H1 (cell line): ENCODE data around the gene SIX6. TPM values are rescaled to one million over a fixed set of nuclear protein-coding genes. Genes with fewer than 3 reads are reported as not detected.
A peak's percentile ranks its signal among the peaks of the same experiment; 100 is the strongest.

Experiments
- CTCF ChIA-PET: fragments of 300-600 bp; sonication (Branson Sonifier 250); formaldehyde crosslinking; loops from one replicate; lab custom pipeline; 2021; ENCODE audit not compliant: partially characterized antibody; lab: Charles Lee
- POLR2A ChIA-PET: fragments of 300-600 bp; sonication (Branson Sonifier 250); formaldehyde crosslinking; loops from one replicate; lab custom pipeline; 2021; ENCODE audit warnings: inconsistent platforms; ENCODE audit not compliant: partially characterized antibody; lab: Charles Lee
- DNase-seq, 2 experiments: peaks; one replicate each; pipeline versions ENCODE4 v3.0.0 to v3.0.0-alpha.2; 2010 to 2022; ENCODE audit warnings: low spot score in 2 of 2, low read depth in 1 of 2, mixed read lengths in 1 of 2
- FAIRE-seq: peaks from 2 replicates; lab custom pipeline; 2011; peaks lifted over from hg19 to GRCh38; lab: Jason Lieb, UNC
- H2AFZ ChIP-seq: 2 replicates; pipeline ENCODE4 v1.8.1; 2012; ENCODE audit warnings: low read length, inconsistent platforms
- H2AK5ac ChIP-seq: 2 replicates; pipeline ENCODE4 v1.6.1; 2013; ENCODE audit warnings: low read depth, low read length
- H2BK120ac ChIP-seq: replicated peaks from 2 replicates; pipeline ENCODE3; 2013; ENCODE audit warnings: low read depth, low read length, inconsistent platforms
- H2BK12ac ChIP-seq: 2 replicates; pipeline ENCODE4 v1.6.1; 2013; ENCODE audit warnings: low read depth, low read length
- H2BK15ac ChIP-seq: 2 replicates; pipeline ENCODE4 v1.6.1; 2013; ENCODE audit warnings: low read length
- H2BK20ac ChIP-seq: 2 replicates; pipeline ENCODE4 v1.6.1; 2013; ENCODE audit warnings: low read length
- H2BK5ac ChIP-seq: 2 replicates; pipeline ENCODE4 v1.6.1; 2013; ENCODE audit warnings: low read depth, low read length
- H3K14ac ChIP-seq: 2 replicates; pipeline ENCODE4 v1.6.1; 2013; ENCODE audit warnings: inconsistent platforms; ENCODE audit not compliant: insufficient read length
- H3K18ac ChIP-seq: 2 replicates; pipeline ENCODE4 v1.6.1; 2013; ENCODE audit warnings: low read length; ENCODE audit errors: extremely low read depth
- H3K23ac ChIP-seq: 2 replicates; pipeline ENCODE4 v1.6.1; 2013; ENCODE audit warnings: inconsistent platforms; ENCODE audit not compliant: insufficient read length
- H3K23me2 ChIP-seq: 2 replicates; pipeline ENCODE4 v1.6.1; 2013; ENCODE audit warnings: low read depth, low read length
- H3K27ac ChIP-seq: 2 replicates; pipeline ENCODE4 v1.6.1; 2011; ENCODE audit warnings: low read depth, low read length, inconsistent platforms
- H3K27me3 ChIP-seq, 4 experiments: replicated peaks in 1 of 4; 1 replicate in 1 of 4; 2 replicates in 3 of 4; pipeline versions ENCODE4 v1.6.1 to v1.8.1; 2011 to 2013; ENCODE audit warnings: low read length in 3 of 4, mild to moderate bottlenecking in 3 of 4, inconsistent platforms in 2 of 4, mixed read lengths in 2 of 4, moderate library complexity in 1 of 4; ENCODE audit not compliant: control insufficient read depth in 3 of 4, insufficient read depth in 3 of 4; ENCODE audit errors: extremely low read depth in 1 of 4
- H3K36me3 ChIP-seq, 4 experiments: 2 replicates each; pipeline versions ENCODE4 v1.6.1 to v1.8.1; 2011 to 2013; ENCODE audit warnings: mild to moderate bottlenecking in 4 of 4, low read length in 3 of 4, moderate library complexity in 2 of 4, control low read depth in 1 of 4, inconsistent platforms in 1 of 4; ENCODE audit not compliant: insufficient read depth in 4 of 4, control insufficient read depth in 2 of 4
- H3K4ac ChIP-seq: replicated peaks from 2 replicates; pipeline ENCODE3; 2013; ENCODE audit warnings: low read length, low read depth, mixed read lengths, inconsistent platforms; ENCODE audit not compliant: insufficient read length
- H3K4me1 ChIP-seq, 4 experiments: replicated peaks in 1 of 4; 1 replicate in 1 of 4; 2 replicates in 3 of 4; pipeline versions ENCODE4 v1.6.1 to v1.8.1; 2011 to 2013; ENCODE audit warnings: low read length in 3 of 4, inconsistent platforms in 2 of 4, mixed read lengths in 1 of 4; ENCODE audit not compliant: insufficient read depth in 4 of 4, control insufficient read depth in 3 of 4
- H3K4me2 ChIP-seq, 2 experiments: 2 replicates each; pipeline versions ENCODE4 v1.6.1 to v1.8.1; 2011 to 2013; ENCODE audit warnings: low read depth in 2 of 2, low read length in 2 of 2, control low read depth in 1 of 2, inconsistent platforms in 1 of 2, mild to moderate bottlenecking in 1 of 2; ENCODE audit not compliant: insufficient read depth in 1 of 2
- H3K4me3 ChIP-seq, 4 experiments: fragments of 200-600, 300-600 bp in 1 of 4; sonication (generic), shearing (Covaris generic), sonication (Bioruptor Twin) in 1 of 4; 2 replicates each; pipeline versions ENCODE4 v1.5.1 to v1.8.1; 2011 to 2016; ENCODE audit warnings: low read length in 4 of 4, low read depth in 3 of 4, control low read depth in 2 of 4, inconsistent platforms in 2 of 4, mild to moderate bottlenecking in 2 of 4, mixed read lengths in 1 of 4, moderate library complexity in 1 of 4; ENCODE audit not compliant: insufficient read depth in 2 of 4; ENCODE audit errors: extremely low read depth in 1 of 4
- H3K56ac ChIP-seq: replicated peaks from 2 replicates; pipeline ENCODE3; 2013; ENCODE audit warnings: low read depth, mild to moderate bottlenecking, mixed read lengths, low read length, inconsistent platforms; ENCODE audit not compliant: insufficient read length
- H3K79me1 ChIP-seq: 2 replicates; pipeline ENCODE4 v1.6.1; 2013; ENCODE audit warnings: low read depth, low read length, control low read depth
- H3K79me2 ChIP-seq, 2 experiments: 2 replicates each; pipeline versions ENCODE4 v1.6.1 to v1.8.1; 2012 to 2013; ENCODE audit warnings: low read length in 2 of 2, mild to moderate bottlenecking in 2 of 2, inconsistent platforms in 1 of 2; ENCODE audit not compliant: insufficient read depth in 2 of 2, control insufficient read depth in 1 of 2
- H3K9ac ChIP-seq, 4 experiments: replicated peaks in 1 of 4; 1 replicate in 1 of 4; 2 replicates in 3 of 4; pipeline versions ENCODE4 v1.6.1 to v1.8.1; 2011 to 2013; ENCODE audit warnings: low read depth in 3 of 4, low read length in 3 of 4, control low read depth in 2 of 4, mild to moderate bottlenecking in 2 of 4, moderate library complexity in 2 of 4, inconsistent platforms in 1 of 4; ENCODE audit errors: extremely low read depth in 1 of 4
- H3K9me3 ChIP-seq, 2 experiments: 2 replicates each; pipeline versions ENCODE4 v1.6.1 to v1.8.1; 2012 to 2013; ENCODE audit warnings: mild to moderate bottlenecking in 2 of 2, moderate library complexity in 2 of 2, control low read depth in 1 of 2, inconsistent platforms in 1 of 2, low read depth in 1 of 2, low read length in 1 of 2, mixed read lengths in 1 of 2; ENCODE audit not compliant: insufficient read depth in 2 of 2
- H4K20me1 ChIP-seq, 2 experiments: replicated peaks in 1 of 2; 2 replicates each; pipeline versions ENCODE3 to v1.8.1; 2011 to 2013; ENCODE audit warnings: inconsistent platforms in 2 of 2, low read length in 2 of 2, mild to moderate bottlenecking in 1 of 2; ENCODE audit not compliant: insufficient read depth in 2 of 2, control insufficient read depth in 1 of 2
- H4K5ac ChIP-seq: 2 replicates; pipeline ENCODE4 v1.6.1; 2013; ENCODE audit warnings: low read length, low read depth, mixed read lengths, inconsistent platforms; ENCODE audit not compliant: insufficient read length
- H4K8ac ChIP-seq: 2 replicates; pipeline ENCODE4 v1.8.0; 2013; ENCODE audit warnings: mild to moderate bottlenecking, moderate library complexity, low read length, inconsistent platforms; ENCODE audit not compliant: insufficient read depth; ENCODE audit errors: extremely low read depth
- H4K91ac ChIP-seq: replicated peaks from 2 replicates; pipeline ENCODE3; 2013; ENCODE audit warnings: low read length, mixed read lengths, inconsistent platforms; ENCODE audit not compliant: insufficient read length
- E2F6 ChIP-seq: IDR thresholded peaks from 2 replicates; pipeline ENCODE4 v1.6.1; 2012; ENCODE audit warnings: inconsistent platforms
- POLR2A ChIP-seq, 2 experiments: IDR thresholded peaks; 1 replicate in 1 of 2; 2 replicates in 1 of 2; pipeline ENCODE4 v1.6.1; 2011; ENCODE audit warnings: low read depth in 2 of 2, low read length in 2 of 2, mild to moderate bottlenecking in 2 of 2; ENCODE audit errors: control extremely low read depth in 1 of 2
- RNF2 ChIP-seq: fragments of 200-900, 300-1000 bp; sonication (generic); IDR thresholded peaks from 2 replicates; pipeline ENCODE4 v1.7.1; 2016; ENCODE audit warnings: borderline replicate concordance, low read depth, mild to moderate bottlenecking, antibody characterized with exemption, low read length; ENCODE audit not compliant: poor library complexity, severe bottlenecking; ENCODE audit errors: missing control alignments
- SUZ12 ChIP-seq: fragments of 200-600 bp; sonication (generic); IDR thresholded peaks from 2 replicates; pipeline ENCODE4 v1.6.1; 2012; ENCODE audit warnings: mild to moderate bottlenecking, inconsistent platforms, low read length, moderate library complexity, mixed read lengths
- TAF1 ChIP-seq: IDR thresholded peaks from 2 replicates; pipeline ENCODE4 v1.6.1; 2011; ENCODE audit warnings: mild to moderate bottlenecking, low read depth, low read length
- TCF12 ChIP-seq: IDR thresholded peaks from 2 replicates; pipeline ENCODE4 v1.6.1; 2011; ENCODE audit warnings: low read depth, mild to moderate bottlenecking, low read length
- YY1 ChIP-seq: IDR thresholded peaks from 2 replicates; pipeline ENCODE4 v1.6.1; 2011; ENCODE audit warnings: low read depth, mild to moderate bottlenecking, low read length
- ZNF274 ChIP-seq: IDR thresholded peaks from 2 replicates; pipeline ENCODE4 v1.7.0; 2012; ENCODE audit warnings: low read length, borderline replicate concordance; ENCODE audit errors: extremely low read depth
- WGBS, 2 experiments: shearing (Covaris generic) in 1 of 2; methylation state at CpG; one replicate each; pipeline versions ENCODE4 v1.1.6 to v1.1.7; 2013 to 2015; ENCODE audit warnings: low lambda C conversion rate in 2 of 2, mixed read lengths in 2 of 2, inconsistent platforms in 1 of 2, low coverage in 1 of 2, missing lambda C conversion rate in 1 of 2; ENCODE audit not compliant: insufficient replicate concordance in 2 of 2, insufficient coverage in 1 of 2, insufficient read length in 1 of 2; ENCODE audit errors: extremely low coverage in 1 of 2, missing lambda C conversion rate in 1 of 2; 5-methylcytosine and 5-hydroxymethylcytosine counted together
- polyA plus RNA-seq, 7 experiments: library from polyadenylated mRNA; depleted of rRNA in 3 of 7; stranded (reverse) in 5 of 7; unstranded in 2 of 7; fragments of >200 nt in 5 of 7; fragments of 200-250 nt in 2 of 7; gene quantifications; 1 replicate in 5 of 7; 2 replicates in 1 of 7; 4 replicates in 1 of 7; pipeline versions ENCODE4 v1.2.1 to v1.2.3, GENCODE V29; 2011 to 2013; ENCODE audit warnings: missing spikeins in 2 of 7, mixed read lengths in 2 of 7
- total RNA-seq: library from RNA; stranded (reverse); fragmentation: NEBNext Ultra II Directional; extraction: Animal tissue kit (Norgen Biotek cat#: 25700); gene quantifications from 2 replicates; pipeline ENCODE4 v1.2.1, GENCODE V29; 2021

The SIX6 gene
- total and polyA plus RNA-seq, 2 of the 8 experiments (the other 6 are each of a cell fraction or from before 2014, with no cell fraction given): 0.03 TPM; not detected in 1

GRCh38 chr14:60485057-60485597 is 23.8 kb upstream of the SIX6 start:
- no peaks in the 10 kb centered on the region for H3K4me1 ChIP-seq
- no peaks in the 10 kb centered on the region for H3K79me1 ChIP-seq
- TF ChIP-seq TCF12 (no peak), RNF2 (peak; percentile 21), ZNF274 (no peak), YY1 (0 out of 2 replicates have a peak, but pooled peaks have one; percentile 8), TAF1 (0 out of 2 replicates have a peak, but pooled peaks have one; percentile 2), POLR2A (IDR thresholded peaks at IDR 0.05; ENCODE audit: control extremely low read depth in 1 of 2, low read depth in 2 of 2, low read length in 2 of 2) (peak in 1 of 2 experiments; percentile 32; a peak in 1 of 3 replicates), E2F6 (0 out of 2 replicates have a peak, but pooled peaks have one; percentile 16), SUZ12 (no peak; the same call in 1 of the 2 replicates)
- DNase-seq (no peak), FAIRE-seq (no peak)
- no peaks in the 10 kb centered on the region for H3K9me3 ChIP-seq
- H2BK12ac ChIP-seq: no peak overlapping the region
- peak overlapping the region; percentile 84; the same call in 1 of the 2 replicates for H4K8ac ChIP-seq
- POLR2A ChIA-PET: no interaction called here
- no peak overlapping the region for H2AK5ac ChIP-seq
- H2BK15ac ChIP-seq: no peak overlapping the region; the same call in 1 of the 2 replicates
- peak overlapping the region; percentile 84 for H3K18ac ChIP-seq
- no peaks in the 10 kb centered on the region for H4K20me1 ChIP-seq
- peak overlapping the region; percentile 47 to 66 (median 59) for H3K4me3 ChIP-seq
- no peak overlapping the region for H3K23ac ChIP-seq
- no peaks in the 10 kb centered on the region for H3K36me3 ChIP-seq
- no peak overlapping the region for H4K5ac ChIP-seq
- no peak overlapping the region for H3K14ac ChIP-seq
- H3K27me3 ChIP-seq: peaks cover 0 to 29% (median 16%) of the 10 kb centered on the region in 4 experiments; a peak in 6 of 7 replicates
- H3K9ac ChIP-seq: peak overlapping the region in 3 of 4 experiments; percentile 39 to 73 (median 50); a peak in 4 of 7 replicates
- peak overlapping the region; percentile 93 for H2AFZ ChIP-seq
- H3K4ac ChIP-seq: no peak overlapping the region
- peak overlapping the region; percentile 68 to 86 for H3K4me2 ChIP-seq
- no peaks in the 10 kb centered on the region for H3K79me2 ChIP-seq
- 9% methylated on average over 25 of the region's 25 CpGs; no CpG with 5 or more reads in 1 of the 2 experiments for WGBS, 2 experiments
- H3K23me2 ChIP-seq: peaks cover 3% of the 10 kb centered on the region
- CTCF ChIA-PET: interaction anchor here (0.7 kb wide), 1 partner anchor 11 kb away, joined by 3 read pairs; no protein-coding TSS in a partner anchor
- H4K91ac ChIP-seq: no peak overlapping the region
- H2BK5ac ChIP-seq: no peak overlapping the region
- no peak overlapping the region for H2BK20ac ChIP-seq
- H2BK120ac ChIP-seq: no peak overlapping the region
- no peak overlapping the region for H3K27ac ChIP-seq
- no peak overlapping the region for H3K56ac ChIP-seq
